Erythroblast (primary cell): Measurements from ENCODE around the gene ZWILCH.
"Not testable (repeated sequence)": the region's sequence is repeated elsewhere in the genome, so short reads cannot be mapped to it uniquely, and the experiment has no call there.

Experiments used
- GATA1 ChIP-seq: IDR thresholded peaks from 2 replicates; pipeline ENCODE4 v1.6.1; 2011; ENCODE audit warnings: low read depth, mild to moderate bottlenecking, control low read depth, low read length, moderate library complexity
- POLR2A ChIP-seq: IDR thresholded peaks from 2 replicates; pipeline ENCODE4 v1.6.1; 2011; ENCODE audit warnings: mild to moderate bottlenecking, low read length

- not testable (repeated sequence) for TF ChIP-seq POLR2A, GATA1
Measured at GRCh38 chr15:66470825-66471224, 34.3 kb upstream of the ZWILCH start.
